Testis (tissue), 2 donors: ENCODE results near the gene DCAKD.

Experiments
- CTCF ChIP-seq, 3 experiments: fragments of 450-650 bp in 2 of 3; fragments of 200-600 bp in 1 of 3; sonication (generic) in 1 of 3; IDR thresholded peaks; one replicate each; pipeline ENCODE4 v1.5.1; 2016 to 2019; ENCODE audit warnings: antibody characterized with exemption in 3 of 3, mild to moderate bottlenecking in 2 of 3, moderate library complexity in 1 of 3
- POLR2A ChIP-seq: fragments of 450-650 bp; IDR thresholded peaks from one replicate; pipeline ENCODE4 v1.6.1; 2017; ENCODE audit warnings: antibody characterized with exemption, mild to moderate bottlenecking, moderate library complexity

- TF ChIP-seq CTCF (IDR thresholded peaks at IDR 0.05) = no peak
- TF ChIP-seq POLR2A = no peak
These were observed 39.3 kb upstream of the DCAKD start for GRCh38 chr17:45090711-45091110.
